ENCODE measurements around the gene POLR2J. TPM values are rescaled to one million over a fixed set of nuclear protein-coding genes. Genes with fewer than 3 reads are reported as not detected.

POLR2J gene
- total RNA-seq, 1 donor from 2014 or later: 48.6 TPM

GRCh38 chr7:102427019-102427405 is 51.7 kb downstream of the POLR2J start:
- H3K4me1 Mint-ChIP-seq (ENCODE audit: low read depth): no peaks in the 10 kb centered on the region
- no peaks in the 10 kb centered on the region for H3K9me3 Mint-ChIP-seq (ENCODE audit: low read depth)
- no peak overlapping the region for H3K27ac Mint-ChIP-seq
- TF ChIP-seq, protein P1, sequence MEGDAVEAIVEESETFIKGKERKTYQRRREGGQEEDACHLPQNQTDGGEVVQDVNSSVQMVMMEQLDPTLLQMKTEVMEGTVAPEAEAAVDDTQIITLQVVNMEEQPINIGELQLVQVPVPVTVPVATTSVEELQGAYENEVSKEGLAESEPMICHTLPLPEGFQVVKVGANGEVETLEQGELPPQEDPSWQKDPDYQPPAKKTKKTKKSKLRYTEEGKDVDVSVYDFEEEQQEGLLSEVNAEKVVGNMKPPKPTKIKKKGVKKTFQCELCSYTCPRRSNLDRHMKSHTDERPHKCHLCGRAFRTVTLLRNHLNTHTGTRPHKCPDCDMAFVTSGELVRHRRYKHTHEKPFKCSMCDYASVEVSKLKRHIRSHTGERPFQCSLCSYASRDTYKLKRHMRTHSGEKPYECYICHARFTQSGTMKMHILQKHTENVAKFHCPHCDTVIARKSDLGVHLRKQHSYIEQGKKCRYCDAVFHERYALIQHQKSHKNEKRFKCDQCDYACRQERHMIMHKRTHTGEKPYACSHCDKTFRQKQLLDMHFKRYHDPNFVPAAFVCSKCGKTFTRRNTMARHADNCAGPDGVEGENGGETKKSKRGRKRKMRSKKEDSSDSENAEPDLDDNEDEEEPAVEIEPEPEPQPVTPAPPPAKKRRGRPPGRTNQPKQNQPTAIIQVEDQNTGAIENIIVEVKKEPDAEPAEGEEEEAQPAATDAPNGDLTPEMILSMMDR (IDR thresholded peaks at IDR 0.05; ENCODE audit: unreplicated experiment): no peak
- DNase-seq (ENCODE audit: low spot score, unreplicated experiment): no peak
- H3K27me3 Mint-ChIP-seq: no peaks in the 10 kb centered on the region
- H3K36me3 Mint-ChIP-seq (ENCODE audit: insufficient read depth): peaks cover 11% of the 10 kb centered on the region
- H3K4me3 Mint-ChIP-seq (ENCODE audit: low read depth): no peak overlapping the region

DNA sequence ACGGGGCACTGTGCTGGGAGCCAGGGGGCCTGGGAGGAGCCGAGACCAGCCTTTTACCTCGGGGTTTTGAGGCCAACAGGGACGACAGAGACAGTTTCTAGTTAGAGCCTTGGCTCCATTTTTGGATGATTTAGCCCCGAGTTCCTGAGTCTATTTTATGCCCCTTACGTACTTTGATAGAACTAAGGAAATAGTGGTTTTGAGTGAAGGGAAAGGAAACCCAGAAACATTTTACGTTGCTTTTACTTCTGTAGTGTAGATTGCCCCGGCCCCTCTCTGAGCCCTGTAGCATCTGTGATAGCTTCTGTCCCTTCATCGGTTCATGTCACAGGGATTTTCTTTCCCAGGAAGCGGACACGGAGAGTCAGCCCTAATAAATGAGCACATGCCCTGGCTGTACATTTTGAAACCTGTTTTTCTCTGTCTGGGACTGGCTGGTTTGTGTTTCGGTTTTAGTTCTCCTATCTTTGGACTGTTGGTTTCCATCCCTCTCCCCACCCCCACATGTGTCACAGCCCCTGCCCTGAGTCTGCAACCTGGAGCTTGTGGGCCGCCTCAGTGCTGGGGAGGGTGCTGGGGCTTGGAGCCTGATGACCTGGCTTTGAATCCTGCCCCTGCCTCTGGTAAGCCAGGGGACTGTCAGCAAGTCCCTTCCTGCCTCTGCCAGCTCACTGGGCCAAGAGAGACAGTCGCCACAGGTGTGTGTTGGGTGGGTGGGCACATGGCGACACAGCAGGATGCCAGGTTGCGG is 52.3 kb downstream of the POLR2J start:
- H3K4me3 Mint-ChIP-seq (ENCODE audit: low read depth): no peak overlapping the region
- TF ChIP-seq, protein P1 (IDR thresholded peaks at IDR 0.05; ENCODE audit: unreplicated experiment): no peak
- no peaks in the 10 kb centered on the region for H3K9me3 Mint-ChIP-seq (ENCODE audit: low read depth)
- peaks cover 11% of the 10 kb centered on the region for H3K36me3 Mint-ChIP-seq (ENCODE audit: insufficient read depth)
- DNase-seq (ENCODE audit: low spot score, unreplicated experiment): no peak
- no peak overlapping the region for H3K27ac Mint-ChIP-seq
- no peaks in the 10 kb centered on the region for H3K27me3 Mint-ChIP-seq
- H3K4me1 Mint-ChIP-seq (ENCODE audit: low read depth): no peaks in the 10 kb centered on the region

GRCh38 chr7:102425639-102426267 is 53.0 kb downstream of the POLR2J start:
- no peak for DNase-seq (ENCODE audit: low spot score, unreplicated experiment)
- H3K36me3 Mint-ChIP-seq (ENCODE audit: insufficient read depth): peaks cover 14% of the 10 kb centered on the region
- TF ChIP-seq, protein P1 (IDR thresholded peaks at IDR 0.05; ENCODE audit: unreplicated experiment): no peak
- H3K27me3 Mint-ChIP-seq: no peaks in the 10 kb centered on the region
- no peaks in the 10 kb centered on the region for H3K9me3 Mint-ChIP-seq (ENCODE audit: low read depth)
- H3K4me3 Mint-ChIP-seq (ENCODE audit: low read depth): no peak overlapping the region
- peak overlapping the region; percentile 41 for H3K27ac Mint-ChIP-seq
- no peaks in the 10 kb centered on the region for H3K4me1 Mint-ChIP-seq (ENCODE audit: low read depth)

GRCh38 chr7:102424787-102425218 is 53.9 kb downstream of the POLR2J start:
- TF ChIP-seq, protein P1 (IDR thresholded peaks at IDR 0.05; ENCODE audit: unreplicated experiment): no peak
- peaks cover 17% of the 10 kb centered on the region for H3K36me3 Mint-ChIP-seq (ENCODE audit: insufficient read depth)
- H3K27ac Mint-ChIP-seq: peak overlapping the region; percentile 69
- no peak for DNase-seq (ENCODE audit: low spot score, unreplicated experiment)
- H3K9me3 Mint-ChIP-seq (ENCODE audit: low read depth): no peaks in the 10 kb centered on the region
- H3K4me1 Mint-ChIP-seq (ENCODE audit: low read depth): no peaks in the 10 kb centered on the region
- H3K4me3 Mint-ChIP-seq (ENCODE audit: low read depth): no peak overlapping the region
- no peaks in the 10 kb centered on the region for H3K27me3 Mint-ChIP-seq

GRCh38 chr7:102424129-102424551 is 54.6 kb downstream of the POLR2J start:
- H3K27ac Mint-ChIP-seq: peak overlapping the region; percentile 69
- TF ChIP-seq, protein P1 (IDR thresholded peaks at IDR 0.05; ENCODE audit: unreplicated experiment): no peak
- DNase-seq (ENCODE audit: low spot score, unreplicated experiment): no peak
- H3K36me3 Mint-ChIP-seq (ENCODE audit: insufficient read depth): peaks cover 20% of the 10 kb centered on the region
- H3K27me3 Mint-ChIP-seq: no peaks in the 10 kb centered on the region
- H3K4me3 Mint-ChIP-seq (ENCODE audit: low read depth): no peak overlapping the region
- no peaks in the 10 kb centered on the region for H3K9me3 Mint-ChIP-seq (ENCODE audit: low read depth)
- H3K4me1 Mint-ChIP-seq (ENCODE audit: low read depth): no peaks in the 10 kb centered on the region

Small RNAs within 50 kb of the gene (microRNA-seq; reads per million reads assigned to microRNA genes)
- gene MIR4467 (ENCODE audit: borderline number of aligned reads, unreplicated experiment) (not detected), gene MIR5090 (ENCODE audit: borderline number of aligned reads, unreplicated experiment) (3.6 reads per million)

Other genes with a start within 250 kb of the POLR2J start
- 11.2 and 11.5 TPM in 2 replicates for gene SH2B2, start 192.1 kb downstream of the POLR2J start, total RNA-seq
- gene SPDYE6, start 122.5 kb downstream of the POLR2J start, total RNA-seq: not detected in 2 replicates
- 44.8 and 45.0 TPM in 2 replicates for gene PRKRIP1, start 82.6 kb downstream of the POLR2J start, total RNA-seq
- 35.4 and 41.8 TPM in 2 replicates for gene ORAI2, start 45.3 kb downstream of the POLR2J start, total RNA-seq
- gene ALKBH4, start 14.1 kb downstream of the POLR2J start, total RNA-seq: 14.3 and 16.4 TPM in 2 replicates
- gene LRWD1, start 13.9 kb downstream of the POLR2J start, total RNA-seq: 27.7 and 31.8 TPM in 2 replicates
- 8.7 and 10.8 TPM in 2 replicates for gene RASA4B, start 38.9 kb upstream of the POLR2J start, total RNA-seq
- gene UPK3BL2, start 64.8 kb upstream of the POLR2J start, total RNA-seq: 9.4 and 13.4 TPM in 2 replicates
- gene SPDYE2, start 72.3 kb upstream of the POLR2J start, total RNA-seq: not detected in 2 replicates
- gene POLR2J3, start 93.7 kb upstream of the POLR2J start, total RNA-seq: 28.2 and 31.5 TPM in 2 replicates
- 20.2 and 21.0 TPM in 2 replicates for gene RASA4, start 137.8 kb upstream of the POLR2J start, total RNA-seq
- gene UPK3BL1, start 163.9 kb upstream of the POLR2J start, total RNA-seq: 18.9 and 19.2 TPM in 2 replicates
- not detected in 2 replicates for gene SPDYE2B, start 171.4 kb upstream of the POLR2J start, total RNA-seq
- 8.6 and 8.9 TPM in 2 replicates for gene POLR2J2, start 192.7 kb upstream of the POLR2J start, total RNA-seq